Stimulated activated CD4-positive, alpha-beta T cell treated with anti-CD3 and anti-CD28 coated beads, Interleukin-4, amount 100 ng/mL, for 1 hour (primary cell): ENCODE measurements around the gene EVX1.

ENCODE experiments used
- DNase-seq: peaks from one replicate; pipeline ENCODE4 v3.0.0-alpha.2; 2020

Gene EVX1

DNA sequence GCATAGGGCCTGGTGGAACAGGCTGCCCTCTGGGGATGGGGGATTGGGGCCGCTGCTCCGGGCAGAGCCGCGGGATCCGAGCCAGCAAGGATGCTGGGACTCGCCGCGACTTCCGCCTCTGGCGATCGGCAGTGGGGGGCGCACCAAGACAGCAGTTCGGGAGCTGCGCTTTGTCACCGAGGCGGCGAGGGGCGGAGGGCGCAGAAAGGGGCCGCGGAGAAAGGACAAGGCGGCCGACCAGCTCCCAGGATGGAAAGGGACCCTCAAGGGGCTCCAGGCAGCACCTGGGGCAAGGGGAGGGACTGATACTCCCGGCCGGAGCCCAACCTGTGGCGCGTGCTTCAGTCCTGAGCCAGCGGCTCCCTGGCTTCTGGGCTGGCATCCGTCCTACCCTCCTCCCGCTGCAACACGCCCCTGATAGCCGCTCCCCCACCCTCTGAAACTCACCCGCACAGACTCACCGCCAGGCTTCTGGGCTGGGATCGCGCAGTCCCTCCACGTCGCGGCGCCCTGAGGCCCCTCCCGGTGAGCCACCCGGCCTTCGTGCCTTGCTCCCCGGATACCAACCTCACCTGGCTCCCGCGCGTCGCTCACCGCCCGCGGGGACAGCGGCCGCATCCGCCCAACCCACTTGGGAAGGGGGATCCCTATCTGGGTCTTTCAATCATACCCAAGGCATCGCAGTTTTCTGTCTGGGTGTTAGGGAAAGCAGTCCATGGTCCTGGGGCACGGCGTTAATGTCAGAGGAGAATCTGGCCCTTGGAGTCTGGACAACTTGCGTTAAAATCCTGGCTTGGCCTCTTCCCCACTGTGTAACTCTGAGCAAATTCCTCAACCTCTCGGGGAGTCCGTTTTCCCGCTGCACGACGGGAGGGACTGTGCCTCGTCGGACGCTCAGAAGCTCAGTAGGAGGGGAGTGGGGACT is 7.0 kb upstream of the EVX1 start:
- DNase-seq: no peak

GRCh38 chr7:27237735-27238334 is 4.8 kb upstream of the EVX1 start:
- DNase-seq: no peak

DNA sequence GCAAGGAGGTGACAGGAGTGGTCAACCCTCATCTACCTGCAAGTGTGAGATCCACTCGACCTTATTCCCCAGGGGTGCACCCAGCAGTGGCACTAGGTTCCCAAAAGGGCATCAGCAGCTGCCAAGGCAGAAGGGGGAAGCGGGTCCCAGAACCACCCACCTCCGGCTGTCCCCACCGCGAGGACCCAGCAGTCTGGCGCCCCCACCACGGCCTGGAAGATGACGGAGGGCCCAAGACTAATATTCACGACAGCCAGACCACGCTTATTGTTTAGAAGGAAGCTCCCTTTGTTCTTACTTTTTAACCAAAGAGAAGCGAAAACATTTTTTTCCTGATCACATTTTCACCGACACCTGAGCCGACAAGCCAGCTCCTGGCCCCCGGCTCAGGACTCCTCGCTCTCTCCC is 3.6 kb upstream of the EVX1 start:
- no peak for DNase-seq

DNA sequence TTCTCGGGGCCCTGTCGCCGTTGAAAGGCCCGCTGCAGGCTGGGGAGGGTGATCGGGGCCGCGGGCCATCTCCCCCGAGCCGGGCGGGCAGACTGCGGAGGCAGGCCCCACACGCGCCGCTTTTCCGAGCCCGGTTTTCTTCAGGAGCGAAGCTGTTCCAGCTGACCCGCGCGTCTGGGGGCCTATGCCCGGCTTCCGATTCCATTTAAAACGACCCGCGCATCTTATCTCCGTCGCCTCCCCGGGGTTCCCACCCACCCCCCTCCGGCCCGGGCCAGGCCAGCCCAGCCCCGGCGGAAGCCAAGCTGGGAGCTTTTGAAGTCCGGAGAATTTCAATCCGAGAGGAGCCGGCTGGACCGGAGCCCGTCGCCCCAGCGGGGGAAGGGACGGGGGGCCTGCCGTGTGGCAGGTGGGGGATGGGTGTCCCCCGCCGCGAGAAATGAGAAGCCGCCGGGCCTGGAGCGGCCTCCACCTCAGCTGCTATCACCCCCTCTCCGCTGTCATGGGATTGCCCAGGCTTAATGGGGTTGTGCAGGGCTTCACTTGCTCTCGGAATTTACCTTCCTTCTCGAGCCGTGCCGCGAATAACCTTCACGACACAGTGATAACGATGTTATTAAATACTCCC is 3.1 kb upstream of the EVX1 start:
- DNase-seq: no peak

- no peak for DNase-seq
These were observed 2.4 kb upstream of the EVX1 start for GRCh38 chr7:27240015-27240731.

GRCh38 chr7:27241189-27242056 is 1.2 kb upstream of the EVX1 start:
- no peak for DNase-seq

DNA sequence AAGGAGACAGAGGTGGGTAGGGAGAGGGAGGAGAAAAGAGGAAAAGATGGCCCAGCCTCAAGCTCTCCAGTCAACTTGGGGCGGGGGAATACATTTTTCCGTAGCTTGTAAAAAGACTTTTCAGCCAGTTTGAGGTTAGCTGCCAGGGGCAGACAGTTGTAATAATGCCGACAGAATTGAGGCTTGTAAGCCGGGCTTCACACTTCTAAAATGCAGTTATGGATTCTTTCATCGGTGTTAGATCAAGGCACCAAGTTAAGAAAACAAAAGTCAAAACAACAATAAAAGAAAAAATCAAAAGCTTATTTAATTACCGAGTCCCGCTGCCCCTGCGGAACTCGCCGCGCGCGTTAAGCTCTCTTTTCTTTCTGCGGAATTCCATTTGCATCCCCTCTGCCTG is 448 bp upstream of the EVX1 start:
- DNase-seq: no peak

GRCh38 chr7:27243340-27244163 is 950 bp downstream of the EVX1 start:
- no peak for DNase-seq

GRCh38 chr7:27244488-27245123 is 2.0 kb downstream of the EVX1 start:
- DNase-seq: no peak

GRCh38 chr7:27245124-27245797 is 2.7 kb downstream of the EVX1 start:
- DNase-seq: no peak

DNA sequence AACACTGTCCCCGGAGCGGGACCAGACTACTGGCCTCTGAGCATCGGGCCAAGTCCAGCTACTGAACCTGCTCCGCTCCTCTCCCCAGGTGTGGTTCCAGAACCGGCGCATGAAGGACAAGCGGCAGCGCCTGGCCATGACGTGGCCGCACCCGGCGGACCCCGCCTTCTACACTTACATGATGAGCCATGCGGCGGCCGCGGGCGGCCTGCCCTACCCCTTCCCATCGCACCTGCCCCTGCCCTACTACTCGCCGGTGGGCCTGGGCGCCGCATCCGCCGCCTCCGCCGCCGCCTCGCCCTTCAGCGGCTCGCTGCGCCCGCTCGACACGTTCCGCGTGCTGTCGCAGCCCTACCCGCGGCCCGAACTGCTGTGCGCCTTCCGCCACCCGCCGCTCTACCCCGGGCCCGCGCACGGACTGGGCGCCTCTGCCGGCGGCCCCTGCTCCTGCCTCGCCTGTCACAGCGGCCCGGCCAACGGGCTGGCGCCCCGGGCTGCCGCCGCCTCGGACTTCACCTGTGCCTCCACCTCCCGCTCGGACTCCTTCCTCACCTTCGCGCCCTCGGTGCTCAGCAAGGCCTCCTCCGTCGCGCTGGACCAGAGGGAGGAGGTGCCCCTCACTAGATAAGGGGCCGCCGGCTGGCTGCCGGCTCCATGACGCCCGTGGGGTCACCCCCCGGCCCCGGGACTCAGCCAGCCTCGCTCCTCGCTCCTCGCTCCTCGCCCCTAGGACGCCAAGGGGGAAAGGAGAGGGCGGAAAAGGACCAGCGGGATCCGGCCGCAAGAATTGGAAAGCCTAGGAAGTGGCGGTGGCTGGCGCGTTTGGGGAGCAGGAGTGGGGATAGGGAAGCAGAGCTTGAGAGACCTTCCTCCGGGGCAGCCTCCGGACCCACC is 3.4 kb downstream of the EVX1 start:
- DNase-seq: no peak

GRCh38 chr7:27247000-27247399 is 4.4 kb downstream of the EVX1 start:
- DNase-seq: no peak

DNA sequence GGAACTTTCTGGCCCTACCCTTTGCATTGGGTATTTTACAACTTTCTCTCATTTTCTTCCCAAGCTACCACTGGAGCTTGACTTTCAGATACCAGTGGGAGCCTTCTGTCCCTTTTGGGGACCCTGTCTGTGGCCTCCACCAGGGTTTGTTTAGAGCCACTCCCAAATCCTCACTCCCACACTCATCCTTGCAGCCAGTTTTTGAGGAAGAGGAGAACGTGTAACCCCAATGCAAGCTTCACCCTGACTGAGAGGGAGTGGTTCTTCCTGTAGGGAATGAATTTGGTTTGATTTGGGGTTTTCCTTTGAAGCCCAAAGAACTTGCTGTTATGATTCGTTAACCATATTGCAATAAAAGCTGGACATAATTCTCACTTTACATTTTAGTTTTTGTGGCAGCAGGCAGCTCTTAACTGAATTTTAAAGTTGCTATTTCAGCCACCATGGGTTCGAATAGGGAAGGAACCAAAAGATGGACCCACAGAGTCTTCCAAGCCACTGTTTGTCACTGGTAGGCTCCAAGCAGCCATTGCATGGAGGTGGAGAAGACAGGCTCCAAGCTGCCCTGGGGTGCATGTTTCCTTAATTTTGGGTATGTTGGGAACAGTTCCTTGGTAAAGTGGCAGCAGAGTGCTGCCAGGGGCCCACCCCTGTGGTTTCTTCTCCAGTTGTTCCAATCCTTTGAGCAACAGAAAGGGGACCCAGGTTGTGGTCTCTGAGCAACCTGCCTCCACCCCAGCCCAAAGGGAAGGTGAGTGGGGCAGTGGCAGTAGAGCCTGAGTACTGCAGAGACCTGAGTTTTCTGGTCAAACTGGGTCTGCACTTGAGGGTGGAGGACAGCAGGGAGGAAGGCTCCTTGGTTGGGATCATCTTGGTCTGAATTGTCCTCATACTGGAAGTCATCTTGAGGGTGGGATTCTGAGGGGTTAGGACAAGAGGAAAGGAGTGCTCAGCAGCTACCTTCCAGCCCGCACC is 5.1 kb downstream of the EVX1 start:
- no peak for DNase-seq

DNA sequence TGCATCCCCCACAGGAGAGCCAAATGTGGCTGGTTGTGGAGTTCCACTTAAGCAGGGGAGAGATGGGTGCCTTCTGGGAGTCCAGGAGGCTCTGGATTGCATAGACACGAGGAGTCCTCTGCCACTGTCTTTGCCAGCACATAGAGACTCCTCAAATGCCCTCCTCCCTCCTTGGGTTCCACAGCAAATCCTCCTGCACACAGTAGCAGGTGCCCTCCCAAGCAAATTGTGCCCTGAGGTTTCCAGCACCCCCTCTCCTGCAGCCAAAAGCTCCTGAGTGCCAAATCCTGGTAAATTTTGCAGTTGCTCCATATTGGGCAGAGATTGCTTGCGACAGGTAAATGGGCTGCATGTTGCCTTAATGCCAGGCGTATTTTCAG is 5.8 kb downstream of the EVX1 start:
- DNase-seq: no peak

- no peak for DNase-seq
These were observed 6.5 kb downstream of the EVX1 start for GRCh38 chr7:27248911-27249723.

- no peak for DNase-seq
These were observed 7.3 kb downstream of the EVX1 start for GRCh38 chr7:27249724-27250556.
